GF-D8 (cell line): ENCODE results near the gene MKKS.

Source experiments
- DNase-seq: peaks from one replicate; lab custom pipeline; 2025; lab: John Stamatoyannopoulos, UW

The MKKS gene

GRCh38 chr20:10433623-10434466, at the start of gene MKKS:
Gene MKKS (minus strand): TSS chr20:10434222. CDS start chr20:10413514, 20,708 bp downstream.
- peak; percentile 75 for DNase-seq

DNA sequence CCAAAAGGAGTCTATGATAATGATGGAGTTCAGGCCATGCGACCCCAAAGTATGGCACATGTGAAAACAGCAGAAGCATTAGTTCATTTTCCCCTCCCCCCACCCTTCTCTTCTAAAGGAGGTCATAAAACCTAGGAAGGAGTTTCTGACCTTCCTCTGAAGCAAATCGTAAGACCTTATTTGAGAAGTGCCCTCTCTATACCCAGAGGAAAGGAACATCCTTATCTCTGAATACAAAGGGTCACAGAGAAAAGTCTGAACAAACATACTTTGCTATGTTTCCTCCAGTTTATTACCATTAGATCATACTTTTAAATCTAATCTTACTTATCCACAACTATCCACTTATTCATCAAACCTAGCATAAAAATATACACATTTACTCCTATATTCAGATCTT, 49.7 kb upstream of the MKKS start:
- DNase-seq: no peak

GRCh38 chr20:10481676-10482075, 47.7 kb upstream of the MKKS start:
- no peak for DNase-seq

DNA sequence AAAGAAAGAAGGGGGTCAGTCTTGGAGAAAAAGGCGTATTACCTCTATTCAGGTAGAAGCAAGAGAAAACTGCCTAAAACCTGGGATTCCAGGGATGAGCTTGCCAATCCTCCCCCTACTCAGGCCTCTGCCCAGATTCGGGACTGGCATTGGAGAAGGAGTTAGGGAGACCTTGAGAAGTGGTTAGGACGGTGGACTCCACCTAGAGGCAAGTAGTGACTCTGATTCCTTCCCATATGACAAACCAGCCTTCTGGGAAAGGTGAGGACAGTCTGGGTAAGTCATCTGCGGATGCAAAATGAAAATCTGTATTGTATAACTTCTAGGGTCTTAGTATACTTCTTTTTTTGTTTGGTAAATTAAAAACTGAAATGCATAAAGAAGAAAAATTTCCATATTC, 44.9 kb upstream of the MKKS start:
- DNase-seq: no peak

GRCh38 chr20:10478205-10478604, 44.2 kb upstream of the MKKS start:
- DNase-seq: no peak

GRCh38 chr20:10476319-10476724, 42.3 kb upstream of the MKKS start:
- DNase-seq: peak; percentile 58

GRCh38 chr20:10475225-10475624, 41.2 kb upstream of the MKKS start:
- DNase-seq: peak; percentile 20

DNA sequence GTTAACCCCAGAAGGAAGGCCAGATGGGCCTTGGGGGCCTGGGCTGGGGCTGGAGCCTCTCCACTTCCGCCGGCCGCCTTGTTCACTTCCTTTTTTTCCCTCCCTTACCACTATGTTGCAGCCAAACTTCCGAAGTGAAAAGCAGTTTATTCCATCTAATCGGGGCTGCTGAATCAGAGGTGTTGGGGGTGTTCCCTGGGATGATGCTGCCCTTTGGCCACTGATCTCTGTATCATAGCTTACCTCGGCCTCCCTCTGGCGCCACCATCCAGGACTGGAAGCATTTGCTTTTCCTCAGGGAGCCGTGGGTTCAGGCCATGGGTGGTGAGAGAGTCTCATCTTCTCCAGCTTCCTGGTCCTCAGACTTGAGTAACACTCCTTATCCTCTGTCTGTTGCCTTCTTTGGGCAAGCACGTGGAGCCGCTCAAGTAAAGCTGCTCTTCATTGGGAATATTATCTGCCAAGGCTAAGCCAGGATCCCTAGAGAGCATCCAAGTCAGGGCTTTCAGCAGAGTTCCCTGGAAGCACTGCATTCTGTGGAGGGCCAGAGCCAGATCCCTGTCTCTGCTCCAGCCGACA, 40.7 kb upstream of the MKKS start:
- DNase-seq: peak; percentile 72

DNA sequence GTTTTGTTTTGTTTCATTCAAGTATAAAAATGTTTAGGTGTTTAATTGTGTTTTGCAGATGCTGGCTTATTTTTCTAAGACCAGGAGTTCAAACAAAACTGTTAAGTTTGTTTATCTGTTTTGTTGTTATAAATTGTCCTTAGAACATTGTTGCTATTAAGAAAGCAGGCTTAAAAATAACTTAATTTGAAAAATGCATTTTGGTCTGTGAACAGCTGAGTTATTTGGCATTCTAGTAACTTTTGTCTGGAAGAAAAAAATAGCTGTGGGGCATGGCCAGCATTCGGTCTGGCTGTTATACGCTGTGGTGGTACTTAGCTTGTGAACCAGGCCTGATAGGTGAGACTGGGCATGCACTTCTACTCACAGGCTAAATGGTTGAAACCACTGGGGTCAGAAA, 38.8 kb upstream of the MKKS start:
- no peak for DNase-seq

DNA sequence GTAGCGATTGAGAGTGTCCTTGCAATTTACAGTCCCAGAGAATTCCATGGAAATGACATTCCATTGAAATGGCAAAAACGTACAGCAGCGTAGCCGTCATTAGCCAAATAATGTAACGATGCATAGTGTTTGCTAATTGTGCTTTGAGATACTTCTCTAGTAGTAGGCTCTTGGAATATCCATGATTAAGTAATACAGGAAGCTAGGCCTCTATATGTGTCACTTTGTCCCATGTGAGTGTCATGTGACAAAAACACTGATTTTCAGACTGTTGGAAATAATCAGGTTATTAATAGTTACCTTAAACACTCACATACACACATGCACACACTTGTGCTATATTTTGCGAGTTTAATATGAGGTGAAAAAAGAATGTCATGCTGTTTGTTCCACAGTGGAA, 36.3 kb upstream of the MKKS start:
- DNase-seq: no peak

- peak; percentile 81 for DNase-seq
Measured at GRCh38 chr20:10469599-10469998, 35.6 kb upstream of the MKKS start.

DNA sequence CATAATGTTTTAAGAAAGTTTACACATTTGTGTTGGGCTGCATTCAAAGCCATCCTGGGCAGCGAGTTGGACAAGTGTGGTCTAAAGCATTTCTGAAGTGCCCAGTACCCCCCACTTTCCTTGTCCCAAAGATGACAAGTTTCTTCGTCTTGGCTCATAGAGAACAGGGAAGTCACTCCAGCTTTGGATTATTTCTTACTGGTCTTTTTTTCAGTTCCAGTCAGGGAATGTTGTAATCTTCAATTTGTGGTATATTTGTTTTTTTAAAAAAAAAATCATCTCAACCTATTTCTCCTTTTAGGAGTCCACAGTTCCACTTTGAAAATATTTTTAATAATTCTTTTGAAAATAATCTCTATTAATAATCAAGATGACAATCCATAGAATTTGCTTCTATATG, 35.0 kb upstream of the MKKS start:
- DNase-seq: no peak

DNA sequence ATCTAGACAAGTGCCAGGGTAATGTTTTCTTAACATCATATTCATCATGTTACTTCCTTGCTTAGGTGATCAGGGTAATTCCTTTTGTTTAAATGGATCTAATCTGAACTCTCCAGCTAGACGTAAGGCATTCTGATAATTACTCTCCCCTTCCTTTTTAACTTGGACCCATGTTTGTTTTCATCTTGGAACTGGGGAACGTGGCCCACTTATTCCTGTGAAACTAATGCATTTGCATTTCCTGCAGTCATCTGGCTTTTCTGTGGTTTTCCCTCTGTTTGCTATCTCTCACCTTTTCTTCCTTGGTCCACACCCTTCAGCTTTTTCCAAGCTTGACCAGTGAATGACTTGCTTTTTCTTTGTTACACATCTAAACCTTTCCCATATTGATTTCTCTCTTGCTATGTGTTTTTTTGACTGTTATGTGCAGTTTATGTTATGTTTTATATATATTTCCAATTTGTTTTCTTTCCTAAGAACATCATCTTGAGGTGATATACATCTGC, 34.4 kb upstream of the MKKS start:
- DNase-seq: no peak

DNA sequence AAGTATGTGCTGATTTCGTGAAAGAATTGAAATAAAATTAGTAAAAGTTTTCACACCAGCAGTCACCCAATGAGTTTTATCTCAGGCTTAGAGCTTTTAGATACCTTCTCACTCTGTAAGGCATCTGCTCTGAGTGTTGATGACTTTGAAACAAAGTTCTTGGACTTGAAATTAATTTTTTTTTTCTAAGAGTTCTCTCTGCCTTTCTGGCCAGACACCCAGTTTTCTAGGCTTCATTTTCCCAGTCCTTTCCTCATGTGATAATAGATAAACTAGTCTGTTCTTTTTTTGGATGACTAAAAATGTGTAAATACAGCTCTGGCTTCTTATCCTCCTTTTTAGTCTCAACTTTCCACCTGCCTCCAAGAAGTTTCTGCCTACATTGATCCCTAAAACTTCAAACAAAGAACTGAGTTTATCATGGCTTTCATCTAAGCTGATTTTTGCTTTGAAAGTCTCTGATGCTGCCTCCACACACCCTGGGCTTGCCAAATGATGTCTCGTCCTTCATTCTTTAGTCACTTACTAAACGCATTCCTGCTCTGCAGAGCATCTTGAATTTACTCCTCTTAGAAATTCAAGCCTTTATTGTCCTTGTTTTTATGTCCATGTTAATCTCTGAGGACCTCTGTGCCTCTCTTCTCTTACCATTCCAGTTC, 33.8 kb upstream of the MKKS start:
- DNase-seq: no peak

- DNase-seq: no peak
Measured at GRCh38 chr20:10466855-10467254, 32.8 kb upstream of the MKKS start.

- DNase-seq: no peak
Measured at GRCh38 chr20:10466325-10466724, 32.3 kb upstream of the MKKS start.

GRCh38 chr20:10465135-10465534, 31.1 kb upstream of the MKKS start:
- no peak for DNase-seq

- DNase-seq: no peak
Measured at GRCh38 chr20:10463622-10464021, 29.6 kb upstream of the MKKS start.

- no peak for DNase-seq
Measured at GRCh38 chr20:10462516-10462915, 28.5 kb upstream of the MKKS start.

DNA sequence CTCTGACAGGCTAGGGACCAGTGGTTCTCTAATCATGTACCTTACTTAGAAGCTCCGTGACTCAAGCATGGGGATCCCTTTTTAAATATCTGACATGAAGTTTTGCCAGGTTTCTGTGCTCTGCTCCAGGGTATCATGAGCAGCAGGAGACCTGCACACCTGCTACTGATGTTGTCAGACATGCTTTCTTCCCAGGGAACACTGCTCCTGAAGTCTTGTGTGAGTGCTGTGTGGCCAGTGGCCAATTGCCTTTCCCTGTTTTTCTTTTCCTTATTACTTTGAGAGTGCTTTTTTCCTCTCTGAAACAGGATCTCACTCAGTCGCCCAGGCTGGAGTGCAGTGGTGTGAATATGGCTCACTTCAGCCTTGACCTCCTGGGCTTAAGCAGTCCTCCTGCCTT, 27.5 kb upstream of the MKKS start:
- DNase-seq: no peak

- peak; percentile 31 for DNase-seq
Measured at GRCh38 chr20:10454151-10454750, 20.2 kb upstream of the MKKS start.

- DNase-seq: peak; percentile 99
Measured at GRCh38 chr20:10453241-10453640, 19.2 kb upstream of the MKKS start.

DNA sequence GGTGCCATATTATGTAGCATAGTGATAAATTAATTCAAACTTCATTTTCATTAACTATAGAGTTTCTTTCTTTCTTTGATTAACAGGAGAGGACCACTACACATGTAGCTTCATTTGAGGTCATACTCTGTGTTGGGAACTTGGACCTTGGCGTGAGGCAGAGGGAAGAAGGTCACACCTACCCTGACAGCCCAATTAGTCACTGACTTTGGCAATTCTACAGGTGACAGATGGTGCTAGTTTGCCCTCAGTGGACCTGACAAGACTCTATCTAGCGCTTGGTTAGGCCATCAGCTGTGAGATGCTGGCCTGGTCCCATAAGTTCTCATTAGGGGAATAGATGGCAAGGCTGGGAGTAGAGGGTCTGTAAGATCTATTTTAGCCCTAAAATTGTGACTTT, 15.2 kb upstream of the MKKS start:
- no peak for DNase-seq
